Activated CD4-positive, alpha-beta T cell treated with anti-CD3 and anti-CD28 coated beads for 1 hour (primary cell): ENCODE measurements around the gene SLC10A1.
"Not testable (repeated sequence)": the region's sequence is repeated elsewhere in the genome, so short reads cannot be mapped to it uniquely, and the experiment has no call there.

Experiments
- DNase-seq: peaks from one replicate; pipeline ENCODE4 v3.0.0-alpha.2; 2020

SLC10A1 gene

DNA sequence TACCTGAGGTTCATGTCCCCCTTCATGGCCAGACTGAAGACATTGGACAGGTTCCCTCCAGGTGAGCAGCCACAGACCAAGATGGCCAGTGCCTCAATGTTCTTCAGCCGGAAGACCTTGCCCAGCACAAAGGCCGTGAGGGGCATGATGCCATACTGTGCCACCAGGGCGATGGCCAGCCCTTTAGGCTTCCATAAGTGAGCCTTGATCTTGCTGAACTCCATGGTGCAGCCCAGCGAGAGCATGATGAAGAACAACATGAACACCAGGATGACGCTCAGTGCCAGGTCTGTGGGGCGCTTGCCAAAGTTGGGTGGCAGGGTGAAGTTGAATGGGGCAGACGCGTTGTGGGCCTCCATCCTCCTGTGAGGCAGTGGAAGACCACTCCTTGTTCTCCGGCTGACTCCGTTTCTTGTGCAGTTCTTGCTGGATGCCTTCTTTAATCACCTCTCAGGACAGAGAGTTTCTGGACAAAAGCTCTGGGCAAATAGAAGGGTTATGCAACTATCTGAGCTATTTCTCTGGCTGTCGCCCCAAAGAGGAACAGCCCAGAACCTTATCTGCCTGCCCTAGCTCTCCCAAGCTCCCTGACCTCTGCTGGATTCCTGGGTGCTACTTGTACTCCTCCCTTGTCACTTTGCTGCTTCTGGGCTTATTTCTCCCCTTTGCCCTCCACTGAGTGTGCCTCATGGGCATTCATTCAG, at the start of gene SLC10A1:
Gene SLC10A1, minus strand, starts transcription at position 445 of the 704 bp plus-strand sequence. Its CDS starts 86 bp downstream, at position 359.
- no peak for DNase-seq

DNA sequence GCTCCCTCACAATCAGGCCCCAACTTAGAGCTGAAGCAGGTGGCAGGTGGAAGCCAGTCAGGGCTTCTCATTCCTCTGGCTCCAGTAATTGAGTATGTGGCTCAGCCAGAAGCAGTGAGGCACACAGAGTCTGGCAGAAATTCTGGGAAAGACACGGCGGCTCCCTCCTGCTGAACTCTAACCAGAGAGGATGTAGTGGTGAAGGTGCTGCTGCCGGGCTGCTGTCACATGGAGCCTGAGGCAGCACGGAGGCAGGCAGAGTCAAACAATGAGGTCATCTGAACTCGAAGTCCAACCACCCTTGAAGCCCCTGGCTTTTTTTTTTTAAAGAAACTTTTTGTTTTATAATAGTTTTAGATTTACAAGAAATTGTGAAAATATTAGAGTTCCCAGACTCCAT, 48.7 kb upstream of the SLC10A1 start:
- DNase-seq = no peak

DNA sequence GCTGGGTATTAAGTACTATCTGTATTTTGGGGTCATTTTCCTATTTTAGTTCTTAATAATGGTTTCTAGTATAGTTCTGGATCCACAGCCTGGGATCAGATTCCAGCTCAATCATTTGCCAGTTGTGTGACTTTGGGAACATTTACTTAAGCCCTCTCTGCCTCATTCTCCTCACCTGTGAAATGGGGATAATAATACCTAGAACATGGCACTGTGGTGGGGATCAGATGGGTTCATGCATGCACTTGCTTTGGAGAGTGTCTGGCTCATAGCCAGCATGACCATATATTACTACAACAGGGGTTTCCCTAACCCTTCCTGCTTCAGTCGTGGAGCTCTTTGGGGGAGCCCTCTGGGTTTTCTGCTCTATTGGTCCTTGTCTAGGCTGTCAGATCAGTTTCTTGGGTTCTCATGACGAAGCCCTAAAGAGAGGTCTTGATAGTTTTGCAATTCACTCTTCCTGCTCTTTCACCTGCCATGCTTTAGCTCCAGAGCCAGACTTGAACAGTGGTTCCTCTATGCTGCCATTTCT, 48.1 kb upstream of the SLC10A1 start:
- DNase-seq = no peak

DNA sequence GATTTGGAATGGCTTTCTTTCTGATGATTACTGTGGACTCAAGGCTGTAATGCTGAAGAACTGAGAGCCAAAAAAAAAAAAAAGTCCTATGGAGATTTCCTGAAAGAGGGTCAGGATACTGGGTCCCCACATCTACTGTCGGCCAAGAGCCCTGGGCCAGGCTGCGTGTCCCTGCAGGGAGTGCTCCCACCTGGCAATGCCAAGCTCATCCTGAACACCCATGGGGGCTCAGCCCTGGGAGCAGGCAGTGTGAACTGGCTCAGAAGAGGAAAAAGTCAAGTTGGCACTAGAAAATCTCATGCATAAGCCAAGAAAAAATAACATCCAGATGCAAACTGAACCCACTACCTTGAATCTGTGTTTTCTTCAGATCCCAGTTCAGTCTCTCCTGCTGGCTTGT, 47.1 kb upstream of the SLC10A1 start:
- no peak for DNase-seq

DNA sequence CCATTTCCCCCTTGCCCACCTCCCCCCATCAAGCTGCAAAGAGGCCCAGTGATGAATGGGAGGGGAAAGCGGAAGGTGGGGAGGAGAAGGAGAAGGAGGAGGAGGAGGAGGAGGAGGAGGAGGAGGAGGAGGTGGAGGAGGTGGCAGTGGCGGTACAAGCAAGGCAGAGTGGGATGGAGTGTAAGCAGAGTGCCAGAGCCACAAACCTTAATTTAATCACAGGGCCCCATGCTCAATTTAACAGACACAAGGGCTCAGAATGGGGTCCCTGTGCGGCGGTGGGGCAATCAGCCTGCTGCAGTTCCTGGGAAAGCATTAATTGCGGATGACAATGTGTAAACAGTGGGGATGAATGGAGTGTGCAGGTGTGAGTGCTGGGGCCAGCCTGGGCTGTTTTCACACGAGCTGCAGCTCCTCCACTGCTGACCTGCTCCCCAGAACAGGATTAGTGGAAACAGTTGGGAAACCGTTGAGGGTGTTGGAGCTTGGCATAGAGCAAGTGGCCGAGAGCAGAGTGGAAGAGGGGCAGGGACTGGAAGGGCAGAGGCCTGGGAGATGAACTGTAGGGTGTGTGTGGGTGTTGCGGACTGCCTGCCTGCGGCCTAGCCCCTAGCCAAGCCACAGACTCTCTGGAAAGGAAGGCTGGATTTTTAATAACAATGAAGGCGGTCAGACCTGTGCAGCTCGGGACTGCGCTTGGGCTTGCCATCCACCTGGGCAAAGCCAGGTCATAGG, 45.8 kb upstream of the SLC10A1 start:
- no peak for DNase-seq

DNA sequence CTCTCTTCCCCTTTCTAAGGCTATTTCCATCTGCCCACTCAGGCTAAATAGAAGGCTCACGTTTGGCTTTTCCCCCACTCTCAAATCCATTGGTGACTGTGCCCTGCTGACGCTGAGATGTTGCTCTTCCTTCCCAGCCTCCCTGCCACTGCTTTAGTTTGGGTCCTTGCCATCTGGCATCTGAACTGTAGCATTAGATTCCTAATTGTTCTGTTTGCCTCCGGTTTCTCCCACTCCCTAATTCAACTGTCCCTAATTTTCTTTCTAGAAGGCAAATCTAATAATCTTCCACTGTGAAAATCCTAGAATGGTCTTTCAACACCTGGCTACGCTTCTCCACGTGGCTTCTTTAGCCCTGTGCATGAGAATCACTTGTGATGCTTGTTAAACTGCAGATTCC, 44.6 kb upstream of the SLC10A1 start:
- DNase-seq = no peak

DNA sequence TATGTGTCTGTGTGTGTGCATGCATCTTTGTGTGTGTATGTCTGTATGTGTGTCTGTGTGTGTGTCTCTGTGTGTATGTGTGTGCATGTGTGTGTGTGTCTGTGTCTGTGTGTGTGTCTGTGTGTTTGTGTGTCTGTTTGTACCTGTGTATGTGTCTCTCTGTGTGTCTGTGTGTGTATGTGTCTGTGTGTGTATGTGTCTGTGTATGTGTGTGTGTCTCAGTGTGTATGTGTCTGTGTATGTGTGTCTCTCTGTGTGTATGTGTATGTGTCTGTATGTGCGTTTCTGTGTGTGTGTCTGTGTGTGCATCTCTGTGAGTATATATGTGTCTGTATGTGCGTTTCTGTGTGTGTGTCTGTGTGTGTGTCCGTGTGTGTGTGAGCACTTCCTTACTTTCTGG, 42.6 kb upstream of the SLC10A1 start:
- no peak for DNase-seq

DNA sequence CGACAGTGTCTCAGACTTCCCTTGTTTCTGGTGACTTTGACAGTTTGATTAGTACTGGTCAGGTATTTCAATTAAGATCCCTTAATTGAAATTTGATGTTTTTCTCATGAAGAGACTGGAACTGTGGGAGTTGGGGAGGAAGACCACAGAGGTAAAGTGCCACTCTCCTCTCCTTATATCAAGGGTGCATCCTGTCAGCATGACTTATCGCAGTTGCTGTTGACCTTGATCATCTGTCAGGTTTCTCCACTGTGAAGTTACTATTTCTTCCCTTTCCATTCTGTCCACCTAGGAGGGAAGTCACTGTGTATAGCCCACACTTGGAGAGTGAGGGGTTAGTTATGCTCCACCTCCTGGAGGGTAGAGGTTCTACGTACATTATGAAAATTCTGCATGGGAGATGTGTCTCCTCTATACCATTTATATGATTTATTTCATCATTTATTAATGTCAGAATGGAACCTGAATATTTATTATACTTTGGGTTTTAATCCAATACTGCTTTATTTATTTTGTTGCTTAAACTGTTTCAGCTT, 41.9 kb upstream of the SLC10A1 start:
- no peak for DNase-seq

DNA sequence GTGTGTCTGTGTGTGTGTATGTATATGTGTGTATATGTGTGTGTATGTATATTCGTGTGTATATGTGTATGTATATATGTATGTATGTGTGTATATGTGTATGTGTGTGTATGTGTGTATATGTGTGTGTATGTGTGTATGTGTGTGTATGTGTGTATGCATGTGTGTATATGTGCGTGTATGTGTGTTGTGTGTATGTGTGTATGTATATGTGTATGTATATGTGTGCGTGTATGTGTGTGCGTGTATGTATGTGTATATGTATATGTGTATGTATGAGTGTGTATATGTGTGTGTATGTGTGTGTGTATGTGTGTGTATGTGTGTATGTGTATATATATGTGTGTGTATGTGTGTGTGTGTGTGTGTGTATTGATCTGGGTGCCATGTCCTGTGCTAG, 31.8 kb upstream of the SLC10A1 start:
- DNase-seq = no peak

DNA sequence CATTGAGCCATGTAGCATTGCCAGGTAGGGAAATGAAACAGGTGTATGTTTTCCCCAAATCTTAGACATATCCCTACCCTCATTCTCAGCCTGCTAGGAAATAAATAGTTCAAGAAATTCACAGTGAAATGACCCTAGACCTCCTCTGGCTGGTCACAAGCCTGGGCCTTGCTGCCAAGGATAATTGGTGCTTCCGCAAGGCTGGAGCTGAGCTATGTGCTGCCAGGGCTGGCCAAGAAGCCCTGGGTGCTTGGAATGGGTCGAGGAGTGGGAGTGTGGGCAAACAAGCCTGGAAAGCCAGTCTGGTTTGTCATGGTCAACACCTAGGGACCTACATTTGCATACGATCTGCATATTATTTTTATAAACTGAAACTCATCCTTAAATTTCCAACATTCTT, 31.3 kb upstream of the SLC10A1 start:
- no peak for DNase-seq

DNA sequence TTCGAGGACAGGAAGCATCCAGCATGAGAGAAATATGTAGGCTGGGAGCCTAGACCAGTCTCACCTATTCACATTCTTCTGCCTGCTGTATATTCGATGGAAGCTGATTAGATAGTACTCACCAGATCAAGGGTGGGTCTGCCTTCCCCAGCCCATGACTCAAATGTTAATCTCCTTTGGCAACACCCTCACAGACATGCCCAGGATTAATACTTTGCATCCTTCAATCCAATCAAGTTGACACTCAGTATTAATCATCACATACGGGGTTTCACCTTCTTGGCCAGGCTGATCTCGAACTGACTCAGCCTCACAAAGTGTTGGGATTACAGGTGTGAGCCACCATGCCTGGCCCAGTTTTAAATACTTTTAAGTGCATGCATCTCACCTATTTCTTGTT, 30.5 kb upstream of the SLC10A1 start:
- DNase-seq = no peak

DNA sequence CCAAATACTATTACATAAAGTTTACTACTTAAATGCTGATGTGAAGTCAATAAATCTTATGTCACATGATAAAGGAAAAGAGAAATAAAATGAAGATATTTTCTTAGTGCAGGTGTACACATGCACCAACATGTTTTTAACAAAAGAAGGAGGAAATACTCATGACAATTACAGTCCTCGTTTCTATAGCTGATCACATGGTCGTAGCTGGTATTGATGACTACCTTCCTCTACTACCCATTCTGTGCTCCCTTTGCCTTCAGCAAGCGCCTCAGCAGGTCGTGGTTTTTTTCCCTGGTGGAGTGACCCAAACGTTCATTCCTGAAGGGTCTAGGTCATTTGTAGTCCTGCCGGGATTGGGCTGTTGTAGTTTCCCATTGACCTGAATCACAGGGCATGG, 25.4 kb upstream of the SLC10A1 start:
- DNase-seq = no peak

DNA sequence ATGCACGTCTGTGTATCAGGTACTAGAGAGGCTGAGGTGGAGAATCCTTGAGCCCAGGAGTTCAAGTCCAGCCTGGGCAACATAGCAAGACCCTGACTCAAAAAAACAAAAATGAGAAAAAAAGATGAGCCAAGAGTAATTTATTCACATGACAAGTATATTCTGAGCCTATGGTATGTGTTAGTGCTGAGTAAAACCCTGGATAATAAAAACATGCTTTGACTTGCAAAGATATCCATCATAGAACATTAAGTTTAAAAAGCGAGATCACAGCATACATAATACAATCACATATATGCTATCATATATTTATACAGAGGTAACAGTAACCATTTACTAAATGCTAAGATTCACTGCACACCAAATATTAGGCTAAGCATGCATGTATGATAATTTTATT, 23.9 kb upstream of the SLC10A1 start:
- DNase-seq = no peak

DNA sequence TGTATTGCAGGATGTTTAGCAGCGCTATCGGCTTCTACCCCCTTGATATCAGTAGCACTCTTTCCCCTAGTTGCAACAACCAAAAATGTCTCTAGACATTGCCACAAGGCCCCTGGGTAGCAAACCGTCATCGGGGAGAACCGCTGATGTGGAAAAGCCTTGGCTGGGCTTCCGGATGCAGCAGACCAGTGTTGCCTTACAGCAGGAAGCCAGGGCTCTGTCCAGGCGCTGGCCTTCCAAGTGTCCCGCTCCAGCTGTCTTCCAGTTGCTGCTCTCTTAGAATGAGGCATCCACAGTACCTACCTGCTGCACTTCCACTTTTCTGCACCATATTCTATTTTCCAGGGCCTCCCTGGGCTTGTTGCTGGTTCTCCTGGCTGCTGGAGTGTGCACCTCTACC, 22.6 kb upstream of the SLC10A1 start:
- DNase-seq = no peak

DNA sequence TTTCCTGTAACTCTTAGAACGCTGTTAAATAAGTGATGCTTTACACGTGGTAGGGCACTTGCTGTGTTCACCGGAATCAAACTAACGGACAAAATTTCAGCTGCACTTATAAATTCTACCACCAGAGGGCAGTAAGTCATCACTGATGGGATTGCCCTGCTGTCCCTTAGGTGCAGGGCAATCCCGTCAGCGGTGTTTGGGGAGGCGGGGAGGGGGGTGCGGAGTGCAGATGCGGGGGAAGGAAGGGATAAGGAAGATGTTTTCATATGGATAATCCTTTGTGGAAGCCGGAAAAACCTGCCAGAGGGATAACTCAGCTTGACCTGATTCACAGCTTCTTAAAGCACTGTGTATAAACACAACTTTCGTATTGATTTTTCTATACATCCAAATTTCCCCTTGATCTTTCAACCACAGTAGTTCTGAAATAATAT, 21.7 kb upstream of the SLC10A1 start:
- DNase-seq = no peak

DNA sequence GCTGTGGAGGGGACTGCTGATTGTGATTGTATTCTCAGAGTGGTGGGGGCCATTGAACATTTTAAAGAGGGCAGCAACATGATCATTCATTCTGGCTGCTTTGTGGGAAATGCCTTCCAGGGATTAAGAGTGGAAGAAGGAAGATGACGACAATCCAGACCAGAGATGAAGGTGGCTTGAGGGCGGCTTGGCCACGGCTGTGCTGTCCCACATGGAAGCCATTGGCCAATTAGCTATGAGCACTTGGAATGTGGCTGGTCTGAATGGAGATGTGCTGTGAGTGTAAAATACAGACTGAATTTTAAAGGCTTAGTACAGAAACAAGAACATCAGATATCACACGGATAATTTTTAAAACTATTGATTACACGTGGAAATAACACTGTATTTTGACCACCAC, 19.2 kb upstream of the SLC10A1 start:
- no peak for DNase-seq

DNA sequence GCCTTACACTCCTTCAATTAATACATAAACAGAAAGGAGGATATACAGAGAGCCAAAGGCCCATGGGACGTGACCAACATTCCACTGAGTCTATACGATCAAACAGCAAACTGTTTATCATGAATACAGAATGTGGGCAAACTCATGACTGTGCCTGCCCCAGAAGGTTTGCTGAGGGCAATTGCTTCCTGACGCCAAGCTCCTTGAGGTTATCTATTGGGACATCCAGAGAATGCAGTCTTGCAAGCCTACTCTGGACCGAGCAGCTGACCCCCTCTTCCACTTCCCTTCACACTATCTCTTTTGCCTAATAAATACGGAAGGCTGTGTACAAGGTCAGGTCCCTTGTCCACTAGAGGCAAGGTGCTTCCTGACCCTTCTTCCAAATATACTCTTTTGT, 18.5 kb upstream of the SLC10A1 start:
- no peak for DNase-seq

DNA sequence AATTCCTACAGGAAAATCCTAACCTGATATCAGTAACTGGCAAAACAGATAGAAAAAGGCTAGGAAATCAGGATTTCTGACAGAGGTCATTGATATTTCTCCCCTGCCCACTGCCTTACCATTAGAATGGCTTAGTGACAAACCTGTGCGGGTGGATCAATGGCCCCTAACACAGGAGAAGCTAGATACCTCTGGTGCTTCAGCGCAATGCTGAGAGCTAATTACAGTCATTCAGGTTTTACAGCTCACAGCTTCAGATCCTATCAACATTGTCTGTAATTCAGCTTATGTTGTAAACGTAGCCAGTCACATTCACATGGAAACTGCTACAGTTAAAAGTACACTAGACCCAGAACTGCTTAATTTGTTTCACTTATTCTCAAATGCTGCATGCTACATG, 17.4 kb upstream of the SLC10A1 start:
- no peak for DNase-seq

DNA sequence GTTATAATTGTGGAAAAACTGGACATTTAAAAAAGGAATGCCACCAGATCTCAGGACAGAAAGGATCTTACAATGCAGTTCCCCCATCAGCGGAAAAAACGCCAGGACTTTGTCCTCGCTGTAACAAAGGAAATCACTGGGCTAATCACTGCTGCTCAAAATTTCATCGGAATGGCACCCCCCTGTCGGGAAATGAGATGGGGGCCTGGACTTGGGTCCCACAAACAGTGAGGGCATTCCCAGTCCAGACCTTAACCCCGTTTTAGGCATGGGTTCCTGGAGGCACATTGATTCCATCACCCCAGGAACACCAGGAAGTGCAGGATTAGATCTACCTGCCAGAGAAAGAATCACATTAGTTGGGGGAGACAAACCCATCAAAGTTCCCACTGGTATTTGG, 16.3 kb upstream of the SLC10A1 start:
- not testable (repeated sequence) for DNase-seq

DNA sequence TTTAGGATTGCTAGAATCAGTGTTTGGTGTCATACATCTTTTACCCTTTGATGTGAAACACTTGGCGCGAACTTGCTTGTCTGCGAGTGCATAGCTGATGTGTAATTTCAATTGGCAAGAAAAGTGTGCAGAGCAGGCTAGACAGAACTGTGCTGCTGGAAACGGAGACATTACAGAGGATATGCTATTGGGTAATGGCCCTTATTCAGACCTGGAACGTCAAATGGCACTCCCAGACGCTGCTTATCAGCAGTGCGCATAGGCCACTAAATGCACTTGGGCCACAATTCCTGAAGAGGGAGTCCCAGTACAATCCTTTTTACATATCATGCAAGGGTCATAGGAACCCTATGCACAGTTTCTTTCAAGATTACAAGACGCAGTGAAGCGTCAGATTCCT, 15.7 kb upstream of the SLC10A1 start:
- DNase-seq = no peak

DNA sequence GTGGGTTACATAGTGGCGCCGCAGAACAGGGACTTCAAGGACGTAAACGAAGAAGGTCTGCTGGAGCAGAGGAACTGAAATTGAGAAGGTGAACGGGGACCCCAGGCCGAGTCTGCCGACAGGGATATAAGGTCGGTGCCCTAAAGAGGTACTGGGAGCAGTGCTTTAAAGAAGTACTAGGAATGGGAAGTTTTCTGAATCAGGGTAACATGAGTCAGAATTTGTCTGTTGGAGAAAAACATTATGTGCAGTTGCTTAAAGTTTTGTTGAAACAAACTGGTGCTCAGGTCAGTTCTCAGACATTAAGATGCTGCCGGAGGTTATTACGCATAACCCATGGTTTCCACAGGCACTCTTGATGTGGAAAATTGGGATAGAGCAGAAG, 14.8 kb upstream of the SLC10A1 start:
- DNase-seq = no peak

DNA sequence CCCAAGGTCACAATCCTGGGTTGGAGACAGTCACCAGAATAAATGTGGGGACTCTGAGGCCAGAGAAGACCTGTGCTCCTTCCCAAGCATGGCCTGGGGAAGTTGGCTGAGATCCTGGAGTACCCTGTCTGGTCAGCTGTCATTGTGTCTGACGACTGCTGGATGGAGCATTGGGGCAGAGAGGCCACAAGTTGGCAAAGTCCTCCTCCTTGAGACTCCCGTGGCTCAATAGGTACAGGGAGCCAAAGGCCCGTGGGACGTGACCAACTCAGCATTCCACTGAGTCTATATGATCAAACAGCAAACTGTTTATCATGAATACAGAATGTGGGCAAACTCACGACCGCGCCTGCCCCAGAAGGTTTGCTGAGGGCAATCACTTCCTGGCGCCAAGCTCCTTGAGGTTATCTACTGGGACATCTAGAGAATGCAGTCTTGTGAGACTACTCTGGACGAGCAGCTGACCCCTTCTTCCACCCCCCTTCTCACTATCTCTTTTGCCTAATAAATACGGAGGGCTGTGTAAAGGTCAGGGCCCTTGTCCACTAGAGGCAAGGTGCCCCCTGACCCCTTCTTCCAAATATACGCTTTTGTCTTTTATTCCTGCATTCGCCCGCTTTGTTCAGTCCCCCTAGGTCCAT, 14.3 kb upstream of the SLC10A1 start:
- DNase-seq = no peak

DNA sequence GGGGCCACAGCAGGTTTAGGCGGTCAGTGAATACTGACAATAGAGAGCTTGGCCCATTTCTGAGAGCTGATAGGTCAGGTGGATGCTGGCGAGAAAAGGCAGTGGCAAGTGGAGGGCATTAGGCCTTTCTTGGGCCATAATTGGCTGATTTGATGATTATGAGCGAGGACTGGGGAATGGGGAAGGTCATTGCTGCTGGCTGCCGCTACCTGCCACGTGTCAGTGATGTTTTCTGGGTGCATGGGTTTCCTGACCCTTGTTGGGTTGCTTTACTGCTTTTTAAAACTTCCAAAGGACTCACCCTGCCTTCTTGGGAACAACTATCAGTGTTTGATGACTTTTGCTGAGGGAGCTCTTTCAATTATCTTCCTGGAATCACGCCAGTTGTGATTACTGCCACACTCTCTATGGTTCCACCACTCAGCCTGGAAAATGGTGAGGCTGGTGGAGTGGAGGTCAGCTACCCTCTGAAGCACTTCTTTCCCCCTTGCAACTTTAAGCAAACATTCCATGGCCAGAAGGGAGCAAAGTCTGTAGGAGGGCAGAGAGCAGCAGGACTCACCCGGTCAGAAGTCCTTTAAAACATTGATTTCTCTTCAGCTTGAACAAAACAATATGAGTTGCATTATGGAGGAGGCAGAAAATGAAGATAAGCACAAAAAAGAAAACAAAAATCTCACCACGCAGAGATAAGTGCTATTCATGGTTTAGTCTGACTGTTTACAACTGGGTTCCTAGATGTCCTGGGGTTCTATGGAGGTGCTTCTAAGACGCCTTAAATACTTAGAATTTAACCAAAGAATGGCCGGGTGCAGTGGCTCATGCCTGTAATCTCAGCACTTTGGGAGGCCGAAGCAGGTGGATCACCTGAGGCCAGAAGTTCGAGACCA, 12.1 kb upstream of the SLC10A1 start:
- no peak for DNase-seq
